KMS-11 (cell line): ENCODE data around the gene TNFRSF6B.

ENCODE experiments used
- H2AFZ ChIP-seq: fragments of 200-600 bp; sonication (generic); 2 replicates; pipeline ENCODE4 v1.6.1; 2016; ENCODE audit warnings: antibody characterized with exemption, mixed run types, low read depth
- H3K27ac ChIP-seq: fragments of 200-600 bp; sonication (generic); 2 replicates; pipeline ENCODE4 v1.6.1; 2016; ENCODE audit warnings: mild to moderate bottlenecking, mixed run types
- H3K27me3 ChIP-seq: fragments of 200-600 bp; sonication (generic); 2 replicates; pipeline ENCODE4 v1.6.1; 2017; ENCODE audit warnings: mild to moderate bottlenecking, low read depth, mixed run types, moderate library complexity; ENCODE audit not compliant: insufficient read depth
- H3K36me3 ChIP-seq: fragments of 200-600 bp; sonication (generic); 2 replicates; pipeline ENCODE4 v1.6.1; 2017; ENCODE audit warnings: mild to moderate bottlenecking, mixed run types; ENCODE audit not compliant: insufficient read depth
- H3K4me1 ChIP-seq: fragments of 200-600 bp; sonication (generic); 2 replicates; pipeline ENCODE4 v1.6.1; 2016; ENCODE audit warnings: mild to moderate bottlenecking, low read depth, mixed run types; ENCODE audit not compliant: poor library complexity, severe bottlenecking
- H3K4me2 ChIP-seq: fragments of 200-600 bp; sonication (generic); 2 replicates; pipeline ENCODE4 v1.7.0; 2016; ENCODE audit warnings: mild to moderate bottlenecking, mixed run types
- H3K4me3 ChIP-seq: fragments of 200-600 bp; sonication (generic); IDR thresholded peaks from 2 replicates; pipeline ENCODE4 v1.6.1; 2017; ENCODE audit warnings: low read depth, low read length, mixed read lengths; ENCODE audit not compliant: insufficient read depth
- H3K79me2 ChIP-seq: fragments of 200-600 bp; sonication (generic); 2 replicates; pipeline ENCODE4 v1.6.1; 2016; ENCODE audit warnings: low read depth, mixed run types; ENCODE audit not compliant: insufficient read depth
- H3K9ac ChIP-seq: fragments of 200-600 bp; sonication (generic); 2 replicates; pipeline ENCODE4 v1.6.1; 2016; ENCODE audit warnings: mild to moderate bottlenecking, mixed run types
- H4K20me1 ChIP-seq: fragments of 200-600 bp; sonication (generic); 2 replicates; pipeline ENCODE4 v1.6.1; 2016; ENCODE audit warnings: mild to moderate bottlenecking, mixed run types; ENCODE audit not compliant: insufficient read depth
- CTCF ChIP-seq: fragments of 200-600 bp; sonication (generic); conservative IDR thresholded peaks from 2 replicates; pipeline ENCODE4 v1.6.1; 2017; ENCODE audit warnings: low read depth, mild to moderate bottlenecking, antibody characterized with exemption, low read length, moderate library complexity, mixed read lengths

TNFRSF6B gene

DNA sequence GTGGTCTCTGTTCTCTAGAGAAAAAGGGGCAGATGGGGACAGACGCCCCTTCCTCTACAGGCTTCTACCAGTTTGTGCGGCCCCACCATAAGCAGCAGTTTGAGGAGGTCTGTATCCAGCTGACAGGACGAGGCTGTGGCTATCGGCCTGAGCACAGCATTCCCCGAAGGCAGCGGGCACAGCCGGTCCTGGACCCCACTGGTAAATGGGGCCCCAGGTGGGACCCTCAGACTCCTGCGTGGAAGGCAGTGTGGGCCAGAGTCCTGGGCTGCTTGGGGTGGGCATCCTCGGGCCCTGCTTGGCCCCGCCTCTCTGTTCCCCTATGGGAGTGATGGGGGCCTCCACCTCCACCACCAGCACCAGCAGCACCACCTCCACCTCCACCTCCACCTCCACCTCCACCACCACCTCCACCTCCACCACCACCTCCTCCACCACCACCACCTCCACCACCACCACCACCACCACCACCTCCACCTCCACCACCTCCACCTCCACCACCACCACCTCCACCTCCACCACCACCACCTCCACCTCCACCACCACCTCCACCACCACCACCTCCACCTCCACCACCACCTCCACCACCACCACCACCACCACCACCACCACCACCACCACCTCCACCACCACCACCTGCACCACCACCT lies 3.2 kb upstream of the TNFRSF6B start:
- Histone ChIP-seq H4K20me1 (no peaks in the 10 kb centered on the region), H3K4me3 (no peak overlapping the region), H3K4me2 (no peak overlapping the region), H3K27ac (no peak overlapping the region), H3K4me1 (no peaks in the 10 kb centered on the region), H3K79me2 (no peaks in the 10 kb centered on the region), H3K9ac (no peak overlapping the region), H2AFZ (no peak overlapping the region), H3K36me3 (no peaks in the 10 kb centered on the region), H3K27me3 (no peaks in the 10 kb centered on the region; the same call in 1 of the 2 replicates)
- TF ChIP-seq CTCF = no peak

DNA sequence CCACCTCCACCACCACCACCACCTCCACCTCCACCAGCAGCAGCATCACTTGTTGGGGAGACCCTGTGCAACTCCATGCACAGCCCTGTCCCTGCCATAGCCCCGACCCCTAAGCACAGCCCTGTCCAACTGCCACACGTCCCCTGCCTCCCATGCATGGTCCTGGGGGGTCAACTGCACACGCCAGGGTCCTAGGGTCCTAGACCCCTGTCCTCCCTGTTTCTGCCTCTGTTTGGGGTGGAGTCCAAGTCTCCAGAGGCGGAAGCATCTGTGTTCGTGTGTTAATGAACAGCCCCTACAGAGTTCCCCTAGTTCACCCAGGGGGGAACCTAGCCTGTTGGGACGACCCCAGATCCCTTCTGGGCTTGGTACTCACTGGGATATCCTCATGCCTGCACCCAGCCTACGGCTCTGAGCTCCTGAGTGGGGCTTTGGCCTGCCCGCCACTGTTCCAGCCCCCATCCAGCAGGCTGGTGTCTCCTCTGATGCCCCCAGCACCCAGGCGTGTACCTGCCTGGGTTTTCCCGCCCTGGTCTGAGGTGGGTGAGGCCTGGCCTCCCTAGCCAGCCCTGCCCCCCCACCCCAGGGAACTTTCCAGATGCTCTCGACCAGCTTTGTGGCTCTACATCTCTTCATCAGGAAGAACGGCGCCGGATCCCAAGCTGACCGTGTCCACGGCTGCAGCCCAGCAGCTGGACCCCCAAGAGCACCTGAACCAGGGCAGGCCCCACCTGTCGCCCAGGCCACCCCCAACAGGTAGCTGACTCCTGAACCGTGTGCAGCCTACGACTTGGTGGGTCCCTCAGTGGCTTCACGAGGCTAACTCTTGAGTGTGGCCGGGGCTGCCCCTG lies 2.5 kb upstream of the TNFRSF6B start:
- no peak overlapping the region for H3K4me3 ChIP-seq
- H3K9ac ChIP-seq = no peak overlapping the region
- H3K27ac ChIP-seq = no peak overlapping the region
- H2AFZ ChIP-seq = no peak overlapping the region
- H3K27me3 ChIP-seq = no peaks in the 10 kb centered on the region; the same call in 1 of the 2 replicates
- no peaks in the 10 kb centered on the region for H4K20me1 ChIP-seq
- no peaks in the 10 kb centered on the region for H3K4me1 ChIP-seq
- H3K4me2 ChIP-seq = no peak overlapping the region
- no peak for TF ChIP-seq CTCF
- H3K79me2 ChIP-seq = no peaks in the 10 kb centered on the region
- no peaks in the 10 kb centered on the region for H3K36me3 ChIP-seq

- Histone ChIP-seq H3K4me2 (no peak overlapping the region), H3K4me3 (no peak overlapping the region), H3K36me3 (no peaks in the 10 kb centered on the region), H3K27me3 (no peaks in the 10 kb centered on the region; the same call in 1 of the 2 replicates), H4K20me1 (no peaks in the 10 kb centered on the region), H3K27ac (no peak overlapping the region), H3K9ac (no peak overlapping the region), H3K4me1 (no peaks in the 10 kb centered on the region), H2AFZ (no peak overlapping the region), H3K79me2 (no peaks in the 10 kb centered on the region)
- TF ChIP-seq CTCF = no peak
Observed at GRCh38 chr20:63694584-63695423, 1.6 kb upstream of the TNFRSF6B start.

- H3K79me2 ChIP-seq = no peaks in the 10 kb centered on the region
- no peaks in the 10 kb centered on the region for H4K20me1 ChIP-seq
- H2AFZ ChIP-seq = no peak overlapping the region
- no peak overlapping the region for H3K4me3 ChIP-seq
- H3K9ac ChIP-seq = no peak overlapping the region
- no peaks in the 10 kb centered on the region for H3K36me3 ChIP-seq
- H3K27ac ChIP-seq = no peak overlapping the region
- no peaks in the 10 kb centered on the region; the same call in 1 of the 2 replicates for H3K27me3 ChIP-seq
- H3K4me1 ChIP-seq = no peaks in the 10 kb centered on the region
- TF ChIP-seq CTCF = no peak
- no peak overlapping the region for H3K4me2 ChIP-seq
Observed at GRCh38 chr20:63695424-63696305, 787 bp upstream of the TNFRSF6B start.
